Upper lobe of left lung (tissue), 4 donors: ENCODE data around the gene MED22.

Experiments
- POLR2A ChIP-seq, 4 donors: fragments of 450-650 bp; IDR thresholded peaks; one replicate each; pipeline ENCODE4 v1.5.1; 2016 to 2017; ENCODE audit warnings: antibody characterized with exemption in 4 of 4, mild to moderate bottlenecking in 2 of 4
- TF ChIP-seq, protein P1 (sequence below), 6 experiments: fragments of 450-650 bp in 4 of 6; fragments of 200-600 bp in 2 of 6; sonication (generic) in 2 of 6; IDR thresholded peaks; one replicate each; pipeline ENCODE4 v1.5.1; 2016 to 2019; ENCODE audit warnings: antibody characterized with exemption in 6 of 6

DNA sequence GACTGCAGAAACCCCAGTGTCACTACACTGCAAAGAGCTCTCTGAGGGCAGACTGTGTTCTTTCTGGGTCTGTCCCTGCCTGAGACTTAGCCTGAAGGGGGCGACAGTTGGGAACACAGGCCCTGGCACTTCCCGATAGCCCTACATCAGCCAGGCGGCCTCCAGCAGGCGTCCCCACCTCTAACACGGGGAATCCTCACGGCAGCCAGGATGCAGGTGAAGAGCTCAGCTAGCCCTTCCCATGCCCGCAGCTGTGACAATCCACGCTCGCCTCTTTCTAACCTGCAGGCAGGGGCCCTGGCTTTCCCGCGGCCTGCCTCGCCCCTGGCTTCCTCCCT, 5.9 kb downstream of the MED22 start:
- TF ChIP-seq, protein P1, sequence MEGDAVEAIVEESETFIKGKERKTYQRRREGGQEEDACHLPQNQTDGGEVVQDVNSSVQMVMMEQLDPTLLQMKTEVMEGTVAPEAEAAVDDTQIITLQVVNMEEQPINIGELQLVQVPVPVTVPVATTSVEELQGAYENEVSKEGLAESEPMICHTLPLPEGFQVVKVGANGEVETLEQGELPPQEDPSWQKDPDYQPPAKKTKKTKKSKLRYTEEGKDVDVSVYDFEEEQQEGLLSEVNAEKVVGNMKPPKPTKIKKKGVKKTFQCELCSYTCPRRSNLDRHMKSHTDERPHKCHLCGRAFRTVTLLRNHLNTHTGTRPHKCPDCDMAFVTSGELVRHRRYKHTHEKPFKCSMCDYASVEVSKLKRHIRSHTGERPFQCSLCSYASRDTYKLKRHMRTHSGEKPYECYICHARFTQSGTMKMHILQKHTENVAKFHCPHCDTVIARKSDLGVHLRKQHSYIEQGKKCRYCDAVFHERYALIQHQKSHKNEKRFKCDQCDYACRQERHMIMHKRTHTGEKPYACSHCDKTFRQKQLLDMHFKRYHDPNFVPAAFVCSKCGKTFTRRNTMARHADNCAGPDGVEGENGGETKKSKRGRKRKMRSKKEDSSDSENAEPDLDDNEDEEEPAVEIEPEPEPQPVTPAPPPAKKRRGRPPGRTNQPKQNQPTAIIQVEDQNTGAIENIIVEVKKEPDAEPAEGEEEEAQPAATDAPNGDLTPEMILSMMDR (IDR thresholded peaks at IDR 0.05) = no peak
- TF ChIP-seq POLR2A (IDR thresholded peaks at IDR 0.05) = no peak
